ENCODE measurements around the gene SEC61A1.

SEC61A1 gene

GRCh38 chr3:128076483-128077201 is 24.4 kb downstream of the SEC61A1 start:
- no peaks in the 10 kb centered on the region for H3K27me3 ChIP-seq (ENCODE audit: insufficient read depth, low read length)
- H3K4me3 ChIP-seq (ENCODE audit: low read length), result no peak overlapping the region
- no peak overlapping the region for H2AFZ ChIP-seq (ENCODE audit: low read depth, low read length)
- peaks cover 45% of the 10 kb centered on the region for H3K36me3 ChIP-seq (ENCODE audit: insufficient read depth, low read length)
- H3K4me1 ChIP-seq (ENCODE audit: insufficient read depth, low read length), result no peaks in the 10 kb centered on the region
- H3K9me3 ChIP-seq (ENCODE audit: low read length), result peaks cover 2% of the 10 kb centered on the region

- H2AFZ ChIP-seq (ENCODE audit: low read depth, low read length), result no peak overlapping the region
- no peaks in the 10 kb centered on the region for H3K27me3 ChIP-seq (ENCODE audit: insufficient read depth, low read length)
- H3K4me3 ChIP-seq (ENCODE audit: low read length), result no peak overlapping the region
- no peaks in the 10 kb centered on the region for H3K4me1 ChIP-seq (ENCODE audit: insufficient read depth, low read length)
- H3K9me3 ChIP-seq (ENCODE audit: low read length), result peaks cover 2% of the 10 kb centered on the region
- peaks cover 46% of the 10 kb centered on the region for H3K36me3 ChIP-seq (ENCODE audit: insufficient read depth, low read length)
Observed at GRCh38 chr3:128077202-128077624, 25.0 kb downstream of the SEC61A1 start.

GRCh38 chr3:128077665-128078064 is 25.4 kb downstream of the SEC61A1 start:
- no peaks in the 10 kb centered on the region for H3K27me3 ChIP-seq (ENCODE audit: insufficient read depth, low read length)
- H3K36me3 ChIP-seq (ENCODE audit: insufficient read depth, low read length), result peaks cover 47% of the 10 kb centered on the region
- peaks cover 2% of the 10 kb centered on the region for H3K9me3 ChIP-seq (ENCODE audit: low read length)
- H3K4me1 ChIP-seq (ENCODE audit: insufficient read depth, low read length), result no peaks in the 10 kb centered on the region
- no peak overlapping the region for H3K4me3 ChIP-seq (ENCODE audit: low read length)
- no peak overlapping the region for H2AFZ ChIP-seq (ENCODE audit: low read depth, low read length)

GRCh38 chr3:128078322-128078721 is 26.1 kb downstream of the SEC61A1 start:
- Histone ChIP-seq H2AFZ (ENCODE audit: low read depth, low read length) (no peak overlapping the region), H3K27me3 (ENCODE audit: insufficient read depth, low read length) (no peaks in the 10 kb centered on the region), H3K36me3 (ENCODE audit: insufficient read depth, low read length) (peaks cover 52% of the 10 kb centered on the region), H3K4me1 (ENCODE audit: insufficient read depth, low read length) (no peaks in the 10 kb centered on the region), H3K4me3 (ENCODE audit: low read length) (no peak overlapping the region), H3K9me3 (ENCODE audit: low read length) (peaks cover 2% of the 10 kb centered on the region)

- no peaks in the 10 kb centered on the region for H3K27me3 ChIP-seq (ENCODE audit: insufficient read depth, low read length)
- no peak overlapping the region for H3K4me3 ChIP-seq (ENCODE audit: low read length)
- H2AFZ ChIP-seq (ENCODE audit: low read depth, low read length), result no peak overlapping the region
- peaks cover 53% of the 10 kb centered on the region for H3K36me3 ChIP-seq (ENCODE audit: insufficient read depth, low read length)
- peaks cover 2% of the 10 kb centered on the region for H3K9me3 ChIP-seq (ENCODE audit: low read length)
- no peaks in the 10 kb centered on the region for H3K4me1 ChIP-seq (ENCODE audit: insufficient read depth, low read length)
Observed at GRCh38 chr3:128078875-128079274, 26.6 kb downstream of the SEC61A1 start.

GRCh38 chr3:128079823-128080222 is 27.6 kb downstream of the SEC61A1 start:
- no peaks in the 10 kb centered on the region for H3K27me3 ChIP-seq (ENCODE audit: insufficient read depth, low read length)
- H2AFZ ChIP-seq (ENCODE audit: low read depth, low read length), result no peak overlapping the region
- H3K4me3 ChIP-seq (ENCODE audit: low read length), result no peak overlapping the region
- peaks cover 2% of the 10 kb centered on the region for H3K9me3 ChIP-seq (ENCODE audit: low read length)
- no peaks in the 10 kb centered on the region for H3K4me1 ChIP-seq (ENCODE audit: insufficient read depth, low read length)
- H3K36me3 ChIP-seq (ENCODE audit: insufficient read depth, low read length), result peaks cover 60% of the 10 kb centered on the region

- no peak overlapping the region for H2AFZ ChIP-seq (ENCODE audit: low read depth, low read length)
- H3K27me3 ChIP-seq (ENCODE audit: insufficient read depth, low read length), result no peaks in the 10 kb centered on the region
- peaks cover 62% of the 10 kb centered on the region for H3K36me3 ChIP-seq (ENCODE audit: insufficient read depth, low read length)
- no peaks in the 10 kb centered on the region for H3K4me1 ChIP-seq (ENCODE audit: insufficient read depth, low read length)
- H3K9me3 ChIP-seq (ENCODE audit: low read length), result peaks cover 2% of the 10 kb centered on the region
- no peak overlapping the region for H3K4me3 ChIP-seq (ENCODE audit: low read length)
Observed at GRCh38 chr3:128080323-128081080, 28.3 kb downstream of the SEC61A1 start.

- Histone ChIP-seq H3K27me3 (ENCODE audit: insufficient read depth, low read length) (no peaks in the 10 kb centered on the region), H2AFZ (ENCODE audit: low read depth, low read length) (no peak overlapping the region), H3K4me1 (ENCODE audit: insufficient read depth, low read length) (no peaks in the 10 kb centered on the region), H3K36me3 (ENCODE audit: insufficient read depth, low read length) (peaks cover 69% of the 10 kb centered on the region), H3K4me3 (ENCODE audit: low read length) (no peak overlapping the region), H3K9me3 (ENCODE audit: low read length) (peaks cover 2% of the 10 kb centered on the region)
Observed at GRCh38 chr3:128081226-128081625, 29.0 kb downstream of the SEC61A1 start.

- Histone ChIP-seq H3K4me1 (ENCODE audit: insufficient read depth, low read length) (no peaks in the 10 kb centered on the region), H3K27me3 (ENCODE audit: insufficient read depth, low read length) (no peaks in the 10 kb centered on the region), H3K36me3 (ENCODE audit: insufficient read depth, low read length) (peaks cover 72% of the 10 kb centered on the region), H2AFZ (ENCODE audit: low read depth, low read length) (no peak overlapping the region), H3K4me3 (ENCODE audit: low read length) (no peak overlapping the region), H3K9me3 (ENCODE audit: low read length) (no peaks in the 10 kb centered on the region)
Observed at GRCh38 chr3:128081846-128082245, 29.6 kb downstream of the SEC61A1 start.

GRCh38 chr3:128082546-128082945 is 30.3 kb downstream of the SEC61A1 start:
- Histone ChIP-seq H3K4me3 (ENCODE audit: low read length) (no peak overlapping the region), H2AFZ (ENCODE audit: low read depth, low read length) (no peak overlapping the region), H3K4me1 (ENCODE audit: insufficient read depth, low read length) (no peaks in the 10 kb centered on the region), H3K36me3 (ENCODE audit: insufficient read depth, low read length) (peaks cover 78% of the 10 kb centered on the region), H3K27me3 (ENCODE audit: insufficient read depth, low read length) (no peaks in the 10 kb centered on the region), H3K9me3 (ENCODE audit: low read length) (no peaks in the 10 kb centered on the region)

GRCh38 chr3:128083396-128083795 is 31.2 kb downstream of the SEC61A1 start:
- Histone ChIP-seq H3K9me3 (ENCODE audit: low read length) (no peaks in the 10 kb centered on the region), H3K27me3 (ENCODE audit: insufficient read depth, low read length) (no peaks in the 10 kb centered on the region), H3K36me3 (ENCODE audit: insufficient read depth, low read length) (peaks cover 81% of the 10 kb centered on the region), H2AFZ (ENCODE audit: low read depth, low read length) (no peak overlapping the region), H3K4me1 (ENCODE audit: insufficient read depth, low read length) (no peaks in the 10 kb centered on the region), H3K4me3 (ENCODE audit: low read length) (no peak overlapping the region)

GRCh38 chr3:128083980-128084674 is 31.9 kb downstream of the SEC61A1 start:
- H3K36me3 ChIP-seq (ENCODE audit: insufficient read depth, low read length), result peaks cover 78% of the 10 kb centered on the region
- H3K4me1 ChIP-seq (ENCODE audit: insufficient read depth, low read length), result no peaks in the 10 kb centered on the region
- no peak overlapping the region for H2AFZ ChIP-seq (ENCODE audit: low read depth, low read length)
- no peaks in the 10 kb centered on the region for H3K27me3 ChIP-seq (ENCODE audit: insufficient read depth, low read length)
- H3K4me3 ChIP-seq (ENCODE audit: low read length), result no peak overlapping the region
- no peaks in the 10 kb centered on the region for H3K9me3 ChIP-seq (ENCODE audit: low read length)

- H2AFZ ChIP-seq (ENCODE audit: low read depth, low read length), result no peak overlapping the region
- H3K36me3 ChIP-seq (ENCODE audit: insufficient read depth, low read length), result peaks cover 73% of the 10 kb centered on the region
- H3K9me3 ChIP-seq (ENCODE audit: low read length), result no peaks in the 10 kb centered on the region
- no peak overlapping the region for H3K4me3 ChIP-seq (ENCODE audit: low read length)
- no peaks in the 10 kb centered on the region for H3K4me1 ChIP-seq (ENCODE audit: insufficient read depth, low read length)
- H3K27me3 ChIP-seq (ENCODE audit: insufficient read depth, low read length), result no peaks in the 10 kb centered on the region
Observed at GRCh38 chr3:128084675-128085021, 32.4 kb downstream of the SEC61A1 start.
